ENCODE measurements around the gene RMDN3. TPM values are rescaled to one million over a fixed set of nuclear protein-coding genes. Genes with fewer than 3 reads are reported as not detected.
A peak's percentile ranks its signal among the peaks of the same experiment; 100 is the strongest.

Gene RMDN3
- total and polyA plus RNA-seq, 9 of the 15 experiments (the other 6 are each of a cell fraction or from before 2014, with no cell fraction given): 8.1 to 38.2 (median 25.9) TPM

DNA sequence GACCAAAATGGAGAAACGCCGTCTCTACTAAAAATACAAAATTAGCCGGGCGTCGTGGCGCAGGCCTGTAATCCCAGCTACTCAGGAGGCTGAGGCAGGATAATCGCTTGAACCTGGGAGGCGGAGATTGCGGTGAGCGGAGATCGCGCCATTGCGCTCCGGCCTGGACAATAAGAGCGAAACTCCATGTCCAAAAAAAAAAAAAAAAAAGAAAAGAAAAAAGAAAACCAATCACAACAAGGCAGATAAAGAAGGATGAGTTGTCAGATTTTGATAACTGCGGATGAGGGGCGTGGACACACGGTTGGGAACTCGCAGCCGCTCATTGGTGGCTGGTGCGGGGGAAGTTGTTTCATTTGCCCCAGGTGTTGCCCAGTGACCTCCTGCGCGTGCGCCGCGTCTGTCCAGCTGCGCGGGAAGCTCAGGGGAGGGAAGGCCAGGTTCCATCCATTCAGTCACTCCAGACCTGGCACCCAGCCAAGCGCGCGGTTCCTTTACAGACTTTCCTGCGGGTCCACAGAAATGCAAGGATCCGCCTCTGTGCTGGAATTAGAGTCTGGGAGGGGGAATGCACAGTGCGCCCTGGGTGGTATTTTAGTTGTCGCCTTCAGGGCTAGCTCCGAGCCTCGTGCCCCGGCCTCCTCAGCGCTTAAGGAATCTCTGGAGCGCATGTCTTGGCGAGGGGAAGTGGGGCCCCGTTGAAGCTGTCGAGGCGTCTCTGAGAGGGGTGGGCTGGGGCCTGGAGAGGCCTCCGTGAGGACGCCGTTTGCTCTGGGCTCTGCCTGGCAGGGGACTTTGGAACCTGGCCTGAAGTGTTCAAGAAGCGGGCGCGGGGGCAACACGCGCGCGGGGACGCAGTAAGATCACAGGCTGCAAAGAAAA is 8.1 kb upstream of the RMDN3 start (continued):
- TF ChIP-seq FOXA3 (CRISPR knock-in tag; conservative IDR thresholded peaks at IDR 0.05 in 1 of 2, IDR thresholded peaks at IDR 0.05 in 1 of 2) (peak in 1 of 2 experiments; percentile 55; a peak in 1 of 4 replicates), SNIP1 (IDR thresholded peaks at IDR 0.05; ENCODE audit: low read depth) (0 out of 2 replicates have a peak, but pooled peaks have one; percentile 48), ZFX (CRISPR knock-in tag; IDR thresholded peaks at IDR 0.05) (0 out of 2 replicates have a peak, but pooled peaks have one; percentile 88), PYGO2 (tag; IDR thresholded peaks at IDR 0.05) (no peak), TSC22D4 (tag; IDR thresholded peaks at IDR 0.05) (no peak), MAX (CRISPR knock-in tag; IDR thresholded peaks at IDR 0.05) (peak; percentile 95), ZNF75A (CRISPR knock-in tag; IDR thresholded peaks at IDR 0.05) (no peak), SETDB1 (IDR thresholded peaks at IDR 0.05; ENCODE audit: low read length) (no peak)

DNA sequence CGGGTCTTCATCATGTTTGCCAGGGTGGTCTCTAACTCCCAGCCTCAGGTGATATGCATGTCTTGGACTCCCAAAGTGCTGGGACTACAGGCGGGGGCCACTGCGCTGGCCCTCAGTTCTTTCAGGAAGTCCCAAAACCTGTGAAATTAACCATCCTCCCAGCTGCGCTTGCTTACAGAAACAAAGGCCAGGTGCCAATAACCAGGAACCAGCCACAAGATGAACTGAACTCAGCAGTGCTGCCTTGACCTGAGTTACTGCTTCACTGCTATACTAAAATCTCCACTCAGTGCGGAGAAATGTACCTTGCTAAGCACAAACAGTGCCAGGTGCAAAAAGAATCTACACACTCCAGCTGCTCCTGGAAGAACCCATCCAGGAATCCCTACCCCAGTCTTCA is 4.9 kb upstream of the RMDN3 start:
- Histone ChIP-seq H3K4me2 (ENCODE audit: insufficient read depth, low read length) (no peak overlapping the region), H3K27ac (ENCODE audit: extremely low read depth, low read depth, low read length) (no peak overlapping the region), H3K27me3 (ENCODE audit: control insufficient read depth in 2 of 2, insufficient read depth in 2 of 2, low read length in 2 of 2) (no peaks in the 10 kb centered on the region), H2AFZ (ENCODE audit: low read depth, low read length) (0 out of 2 replicates have a peak overlapping the region, but pooled peaks have one; percentile 23), H3K36me3 (ENCODE audit: control insufficient read depth, insufficient read depth, low read length) (no peaks in the 10 kb centered on the region), H3K4me3 (no peak overlapping the region), H3K79me2 (ENCODE audit: control insufficient read depth, insufficient read depth, low read length) (peaks cover 1% of the 10 kb centered on the region), H3K9me3 (replicated peaks; ENCODE audit: control insufficient read depth, insufficient read depth, low read depth, low read length) (no peaks in the 10 kb centered on the region), H3K4me1 (replicated peaks in 1 of 2; ENCODE audit: control insufficient read depth in 2 of 2, insufficient read depth in 2 of 2, low read length in 2 of 2) (peaks cover 26 to 48% of the 10 kb centered on the region in 2 experiments), H4K20me1 (replicated peaks; ENCODE audit: control insufficient read depth, insufficient read depth, low read length) (no peaks in the 10 kb centered on the region), H3K9ac (ENCODE audit: insufficient read depth in 1 of 2, low read depth in 2 of 2, low read length in 2 of 2) (no peak overlapping the region), H3K9me1 (ENCODE audit: control insufficient read depth, insufficient read depth, low read length) (no peaks in the 10 kb centered on the region)
- TF ChIP-seq CTBP1 (IDR thresholded peaks at IDR 0.05; ENCODE audit: borderline replicate concordance): no peak
- intact Hi-C loops (cut with micrococcal nuclease): loop anchor here (10.0 kb wide), 2 partner anchors 165 to 195 kb away; partner anchors contain the start of genes CCDC32, KNL1 and RPUSD2
- FAIRE-seq: no peak
- POLR2A ChIA-PET: interaction anchor here (0.6 to 0.9 kb wide), 3 partner anchors 11 to 34 kb away, joined by 3 to 5 read pairs (median 3); no protein-coding TSS in a partner anchor
- no TSS peak for BruUV-seq (replicated peaks)
- CTCF ChIA-PET (ENCODE audit: low intra/inter-chr PET ratio): no interaction called here
- no peak for ATAC-seq
- 84% methylated on average over 5 of the region's 5 CpGs for WGBS (ENCODE audit: insufficient coverage, low coverage, missing lambda C conversion rate)
- in situ Hi-C loops (cut with MboI): no loop called here
- DNase-seq (ENCODE audit: extremely low read depth in 1 of 4, low spot score in 3 of 4): no peak

Measured in K562 (cell line).